ENCODE results near the gene CNNM4.

CNNM4 gene

DNA sequence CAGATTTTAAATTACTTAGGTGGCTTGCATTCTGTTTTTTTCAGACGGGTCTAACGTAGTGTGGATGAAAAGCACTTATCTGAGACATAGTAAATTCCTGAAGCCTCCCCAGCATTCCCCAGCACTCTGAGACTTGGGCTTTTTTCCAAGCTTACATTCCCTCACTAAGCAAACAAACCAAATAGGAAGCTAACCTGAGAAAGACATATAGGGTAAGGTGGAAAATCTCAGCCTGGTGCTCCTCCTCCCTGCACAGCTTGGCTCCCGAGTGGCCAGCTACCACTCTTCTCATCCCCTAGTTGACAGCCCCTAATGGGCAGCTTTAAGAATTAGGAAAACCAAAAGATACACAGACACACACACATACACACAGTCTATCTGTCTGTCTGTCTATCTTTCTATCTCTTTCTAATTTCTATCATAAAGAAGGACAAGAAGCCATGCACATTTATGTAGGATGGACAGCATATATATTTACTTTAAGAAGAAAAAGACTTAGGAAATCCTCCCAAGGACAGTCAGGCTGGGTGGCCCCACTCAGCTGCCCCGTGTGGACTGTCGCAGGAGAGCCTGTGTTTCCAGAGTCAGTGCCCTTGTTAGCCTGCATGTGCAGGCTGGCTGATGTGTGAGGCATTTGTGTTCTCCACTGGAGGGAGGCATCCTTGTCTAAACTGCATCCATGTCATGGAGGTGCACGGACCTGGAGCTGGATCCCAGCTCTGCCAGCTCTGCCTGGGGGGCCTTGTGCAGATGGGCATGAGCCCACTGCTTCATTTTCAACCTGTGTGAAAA is 63.6 kb downstream of the CNNM4 start:
- ATAC-seq (ENCODE audit: insufficient read depth, low read depth) = 0 out of 3 replicates have a peak, but pooled peaks have one; percentile 20
- no peak overlapping the region for H3K9ac ChIP-seq (ENCODE audit: low read depth, low read length)
- H3K9me3 ChIP-seq (ENCODE audit: insufficient read depth, low read length, severe bottlenecking) = no peaks in the 10 kb centered on the region
- H2AFZ ChIP-seq (ENCODE audit: low read depth, low read length) = no peak overlapping the region
- peaks cover 75% of the 10 kb centered on the region for H4K20me1 ChIP-seq (ENCODE audit: insufficient read depth, low read length)
- H3K4me1 ChIP-seq (ENCODE audit: insufficient read depth, low read length) = peaks cover 18% of the 10 kb centered on the region
- no peak overlapping the region for H3K4me2 ChIP-seq (ENCODE audit: insufficient read depth, low read length)
- H3K4me3 ChIP-seq (ENCODE audit: low read depth in 1 of 2, low read length in 2 of 2) = no peak overlapping the region
- H3K36me3 ChIP-seq (ENCODE audit: insufficient read depth, low read length) = peaks cover 86% of the 10 kb centered on the region
- peaks cover 58% of the 10 kb centered on the region for H3K79me2 ChIP-seq (ENCODE audit: insufficient read depth, low read length)
- TF ChIP-seq, protein P1, sequence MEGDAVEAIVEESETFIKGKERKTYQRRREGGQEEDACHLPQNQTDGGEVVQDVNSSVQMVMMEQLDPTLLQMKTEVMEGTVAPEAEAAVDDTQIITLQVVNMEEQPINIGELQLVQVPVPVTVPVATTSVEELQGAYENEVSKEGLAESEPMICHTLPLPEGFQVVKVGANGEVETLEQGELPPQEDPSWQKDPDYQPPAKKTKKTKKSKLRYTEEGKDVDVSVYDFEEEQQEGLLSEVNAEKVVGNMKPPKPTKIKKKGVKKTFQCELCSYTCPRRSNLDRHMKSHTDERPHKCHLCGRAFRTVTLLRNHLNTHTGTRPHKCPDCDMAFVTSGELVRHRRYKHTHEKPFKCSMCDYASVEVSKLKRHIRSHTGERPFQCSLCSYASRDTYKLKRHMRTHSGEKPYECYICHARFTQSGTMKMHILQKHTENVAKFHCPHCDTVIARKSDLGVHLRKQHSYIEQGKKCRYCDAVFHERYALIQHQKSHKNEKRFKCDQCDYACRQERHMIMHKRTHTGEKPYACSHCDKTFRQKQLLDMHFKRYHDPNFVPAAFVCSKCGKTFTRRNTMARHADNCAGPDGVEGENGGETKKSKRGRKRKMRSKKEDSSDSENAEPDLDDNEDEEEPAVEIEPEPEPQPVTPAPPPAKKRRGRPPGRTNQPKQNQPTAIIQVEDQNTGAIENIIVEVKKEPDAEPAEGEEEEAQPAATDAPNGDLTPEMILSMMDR (IDR thresholded peaks at IDR 0.05; ENCODE audit: borderline replicate concordance, extremely low read depth, low read length, poor library complexity, severe bottlenecking) = no peak
- TF ChIP-seq EZH2 (IDR thresholded peaks at IDR 0.05; ENCODE audit: borderline replicate concordance, low read depth, low read length, severe bottlenecking) = no peak
- DNase-seq = no peak
- H3K27ac ChIP-seq (ENCODE audit: low read length) = no peak overlapping the region
- H3K27me3 ChIP-seq (ENCODE audit: insufficient read depth, low read length, poor library complexity) = no peaks in the 10 kb centered on the region

DNA sequence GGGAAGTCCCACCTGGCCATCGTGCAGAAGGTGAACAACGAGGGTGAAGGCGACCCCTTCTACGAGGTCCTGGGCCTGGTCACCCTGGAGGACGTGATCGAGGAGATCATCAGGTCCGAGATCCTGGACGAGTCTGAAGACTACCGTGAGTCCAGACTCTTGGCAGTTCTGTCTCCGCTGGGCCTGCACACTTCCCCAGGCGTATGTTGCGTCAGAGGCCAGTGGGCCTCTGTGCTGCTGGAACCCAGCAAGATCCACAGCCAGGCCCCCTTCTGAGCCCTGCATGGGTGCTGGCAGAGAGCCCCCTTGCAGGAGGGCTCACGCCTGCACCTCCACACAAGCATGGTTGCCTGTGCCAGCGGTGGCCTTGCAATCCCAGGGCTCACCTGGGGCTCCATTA is 64.4 kb downstream of the CNNM4 start:
- peaks cover 86% of the 10 kb centered on the region for H3K36me3 ChIP-seq (ENCODE audit: insufficient read depth, low read length)
- no peak for TF ChIP-seq EZH2 (IDR thresholded peaks at IDR 0.05; ENCODE audit: borderline replicate concordance, low read depth, low read length, severe bottlenecking)
- TF ChIP-seq, protein P1 (IDR thresholded peaks at IDR 0.05; ENCODE audit: borderline replicate concordance, extremely low read depth, low read length, poor library complexity, severe bottlenecking) = no peak

DNA sequence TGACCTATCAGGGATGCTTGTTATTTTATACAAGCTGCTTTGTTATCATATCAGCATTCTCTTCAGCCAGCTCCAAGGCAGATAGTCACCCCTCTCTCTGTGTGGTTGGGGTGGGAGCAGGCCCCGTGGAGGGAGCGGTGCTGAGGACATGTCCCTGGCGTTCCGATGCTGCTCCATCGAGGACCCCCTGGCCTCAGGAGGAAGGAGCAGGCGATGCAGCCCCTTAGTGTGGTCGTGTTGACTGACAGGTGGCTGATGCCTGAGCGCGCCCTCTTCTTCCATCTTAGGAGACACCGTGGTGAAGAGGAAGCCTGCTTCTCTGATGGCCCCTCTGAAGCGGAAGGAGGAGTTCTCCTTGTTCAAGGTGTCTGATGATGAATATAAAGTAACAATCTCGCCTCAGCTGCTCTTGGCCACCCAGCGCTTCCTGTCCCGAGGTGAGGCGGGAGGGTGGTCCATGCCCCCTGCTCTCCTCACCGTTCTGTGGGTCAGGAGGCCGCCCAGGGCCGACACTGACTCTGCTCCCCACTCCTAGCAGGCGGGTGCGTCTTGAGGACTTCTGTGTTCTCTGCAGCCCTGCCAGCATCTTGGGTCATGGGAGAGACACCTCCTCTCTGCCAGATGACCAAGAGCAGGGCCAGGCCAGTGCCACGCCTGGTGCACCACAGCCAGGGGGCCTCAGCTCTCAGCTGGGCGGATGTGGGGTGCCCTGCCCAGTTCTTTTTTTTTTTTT is 66.0 kb downstream of the CNNM4 start:
- Histone ChIP-seq H4K20me1 (ENCODE audit: insufficient read depth, low read length) (peaks cover 62% of the 10 kb centered on the region), H3K4me3 (ENCODE audit: low read depth in 1 of 2, low read length in 2 of 2) (no peak overlapping the region), H3K27ac (ENCODE audit: low read length) (no peak overlapping the region), H3K4me2 (ENCODE audit: insufficient read depth, low read length) (no peak overlapping the region), H3K27me3 (ENCODE audit: insufficient read depth, low read length, poor library complexity) (no peaks in the 10 kb centered on the region), H3K79me2 (ENCODE audit: insufficient read depth, low read length) (peaks cover 34% of the 10 kb centered on the region), H3K36me3 (ENCODE audit: insufficient read depth, low read length) (peaks cover 90% of the 10 kb centered on the region), H3K4me1 (ENCODE audit: insufficient read depth, low read length) (no peaks in the 10 kb centered on the region), H3K9me3 (ENCODE audit: insufficient read depth, low read length, severe bottlenecking) (no peaks in the 10 kb centered on the region), H2AFZ (ENCODE audit: low read depth, low read length) (no peak overlapping the region), H3K9ac (ENCODE audit: low read depth, low read length) (no peak overlapping the region)
- TF ChIP-seq, protein P1 (IDR thresholded peaks at IDR 0.05; ENCODE audit: borderline replicate concordance, extremely low read depth, low read length, poor library complexity, severe bottlenecking) = no peak
- no peak for TF ChIP-seq EZH2 (IDR thresholded peaks at IDR 0.05; ENCODE audit: borderline replicate concordance, low read depth, low read length, severe bottlenecking)
- no peak for DNase-seq
- no peak for ATAC-seq (ENCODE audit: insufficient read depth, low read depth)

More for the DNA sequence above, 64.4 kb downstream of the CNNM4 start:
- H3K79me2 ChIP-seq (ENCODE audit: insufficient read depth, low read length) = peaks cover 51% of the 10 kb centered on the region
- H3K4me3 ChIP-seq (ENCODE audit: low read depth in 1 of 2, low read length in 2 of 2) = no peak overlapping the region
- no peak overlapping the region for H3K4me2 ChIP-seq (ENCODE audit: insufficient read depth, low read length)
- H3K27me3 ChIP-seq (ENCODE audit: insufficient read depth, low read length, poor library complexity) = no peaks in the 10 kb centered on the region
- DNase-seq (no peak), ATAC-seq (ENCODE audit: insufficient read depth, low read depth) (no peak)
- H3K4me1 ChIP-seq (ENCODE audit: insufficient read depth, low read length) = peaks cover 11% of the 10 kb centered on the region
- no peak overlapping the region for H2AFZ ChIP-seq (ENCODE audit: low read depth, low read length)
- no peak overlapping the region for H3K27ac ChIP-seq (ENCODE audit: low read length)
- H3K9me3 ChIP-seq (ENCODE audit: insufficient read depth, low read length, severe bottlenecking) = no peaks in the 10 kb centered on the region
- H3K9ac ChIP-seq (ENCODE audit: low read depth, low read length) = no peak overlapping the region
- H4K20me1 ChIP-seq (ENCODE audit: insufficient read depth, low read length) = peaks cover 68% of the 10 kb centered on the region

All from DND-41 (cell line).